Ascending aorta (tissue), 2 donors: ENCODE measurements around the gene TIMM23B. TPM values are rescaled to one million over a fixed set of nuclear protein-coding genes. Genes with fewer than 3 reads are reported as not detected.
"Not testable (repeated sequence)": the region's sequence is repeated elsewhere in the genome, so short reads cannot be mapped to it uniquely, and the experiment has no call there.

Experiments
- DNase-seq, 2 donors: peaks; one replicate each; pipeline ENCODE4 v3.0.0-alpha.2; 2019; ENCODE audit warnings: low spot score in 2 of 2
- H3K27ac ChIP-seq, 2 donors: fragments of 200-600 bp; sonication (generic); one replicate each; pipeline ENCODE4 v1.5.1; 2016 to 2017; ENCODE audit warnings: mild to moderate bottlenecking in 1 of 2
- H3K27me3 ChIP-seq: fragments of 200-600 bp; sonication (generic); one replicate; pipeline ENCODE4 v1.5.1; 2017
- H3K36me3 ChIP-seq, 2 donors: fragments of 200-600 bp; sonication (generic); one replicate each; pipeline ENCODE4 v1.5.1; 2016
- H3K4me1 ChIP-seq, 2 donors: fragments of 200-600 bp; sonication (generic); one replicate each; pipeline ENCODE4 v1.5.1; 2016 to 2017; ENCODE audit warnings: mild to moderate bottlenecking in 1 of 2
- H3K4me3 ChIP-seq, 2 donors: fragments of 200-600 bp; sonication (generic); one replicate each; pipeline ENCODE4 v1.5.1; 2016 to 2017; ENCODE audit warnings: mild to moderate bottlenecking in 1 of 2
- H3K9me3 ChIP-seq, 2 donors: fragments of 200-600 bp; sonication (generic); one replicate each; pipeline ENCODE4 v1.5.1; 2016
- CTCF ChIP-seq, 3 experiments: fragments of 200-600 bp in 2 of 3; fragments of 450-650 bp in 1 of 3; sonication (generic) in 2 of 3; IDR thresholded peaks; one replicate each; pipeline ENCODE4 v1.5.1; 2016 to 2019; ENCODE audit warnings: antibody characterized with exemption in 3 of 3, mild to moderate bottlenecking in 1 of 3, moderate library complexity in 1 of 3
- intact Hi-C: fragments of 100-400 bp; cut with DNase I; formaldehyde crosslinking; loops from one replicate; pipeline ENCODE4 v1.15.1; 2023
- total RNA-seq: library from RNA; depleted of rRNA; stranded (reverse); fragments of >200 nt; gene quantifications from one replicate; pipeline ENCODE4 v1.1.0, GENCODE V29; 2016

TIMM23B gene
- total RNA-seq, 1 donor from 2014 or later, result 18.6 TPM

GRCh38 chr10:50017646-50018045 lies 75.8 kb downstream of the TIMM23B start:
- DNase-seq, H3K27me3 ChIP-seq, H3K36me3 ChIP-seq, H3K4me1 ChIP-seq, H3K9me3 ChIP-seq, H3K4me3 ChIP-seq, H3K27ac ChIP-seq, intact Hi-C loops: not testable (repeated sequence)

- H3K27ac ChIP-seq, H3K36me3 ChIP-seq, DNase-seq, H3K4me3 ChIP-seq, H3K9me3 ChIP-seq, H3K4me1 ChIP-seq, intact Hi-C loops, H3K27me3 ChIP-seq: not testable (repeated sequence)
These were observed 77.4 kb downstream of the TIMM23B start for GRCh38 chr10:50019279-50019678.

- H3K9me3 ChIP-seq, DNase-seq, H3K27ac ChIP-seq, intact Hi-C loops, H3K36me3 ChIP-seq, H3K27me3 ChIP-seq, H3K4me1 ChIP-seq, H3K4me3 ChIP-seq: not testable (repeated sequence)
These were observed 78.7 kb downstream of the TIMM23B start for GRCh38 chr10:50020451-50021024.

GRCh38 chr10:50021646-50022045 lies 79.8 kb downstream of the TIMM23B start:
- intact Hi-C loops, result no loop called here
- no peaks in the 10 kb centered on the region for H3K4me1 ChIP-seq
- no peak for DNase-seq
- no peak for TF ChIP-seq CTCF (IDR thresholded peaks at IDR 0.05)
- no peak overlapping the region for H3K27ac ChIP-seq
- H3K4me3 ChIP-seq, result no peak overlapping the region
- no peaks in the 10 kb centered on the region for H3K9me3 ChIP-seq
- no peaks in the 10 kb centered on the region for H3K36me3 ChIP-seq
- no peaks in the 10 kb centered on the region for H3K27me3 ChIP-seq

Other genes with a start within 250 kb of the TIMM23B start
- gene OGDHL, start 179.7 kb upstream of the TIMM23B start, total RNA-seq, result not detected
- 1.9 TPM for gene PARG, start within 50 bp of the TIMM23B start, total RNA-seq
- gene AGAP6, start 46.4 kb downstream of the TIMM23B start, total RNA-seq, result 15.9 TPM
- 13.5 TPM for gene WASHC2A, start 125.9 kb downstream of the TIMM23B start, total RNA-seq